ENCODE measurements around the gene AZU1. TPM values are rescaled to one million over a fixed set of nuclear protein-coding genes. Genes with fewer than 3 reads are reported as not detected.
A peak's percentile ranks its signal among the peaks of the same experiment; 100 is the strongest.

Gene AZU1
- total and polyA plus RNA-seq, 2 of the 8 experiments (the other 6 are each of a cell fraction or from before 2014, with no cell fraction given): 0.80 to 1.3 TPM

GRCh38 chr19:781800-782184 lies 45.8 kb upstream of the AZU1 start:
- Histone ChIP-seq H3K27ac (ENCODE audit: low read depth, low read length) (peak overlapping the region; percentile 76; the same call in 1 of the 2 replicates), H3K56ac (replicated peaks; ENCODE audit: insufficient read length, low read depth, low read length) (no peak overlapping the region), H2BK5ac (ENCODE audit: low read depth, low read length) (peak overlapping the region; percentile 89), H2BK20ac (ENCODE audit: low read length) (peak overlapping the region; percentile 16), H4K8ac (ENCODE audit: extremely low read depth, insufficient read depth, low read length) (peak overlapping the region; percentile 94; the same call in 1 of the 2 replicates), H3K23ac (ENCODE audit: insufficient read length) (no peak overlapping the region), H2BK15ac (ENCODE audit: low read length) (no peak overlapping the region), H3K27me3 (replicated peaks in 1 of 4; ENCODE audit: control insufficient read depth in 3 of 4, extremely low read depth in 1 of 4, insufficient read depth in 3 of 4, low read length in 3 of 4) (no peaks in the 10 kb centered on the region), H2BK12ac (ENCODE audit: low read depth, low read length) (peak overlapping the region; percentile 95), H3K79me1 (ENCODE audit: low read depth, low read length) (no peaks in the 10 kb centered on the region; the same call in 1 of the 2 replicates), H3K79me2 (ENCODE audit: control insufficient read depth in 1 of 2, insufficient read depth in 2 of 2, low read length in 2 of 2) (peaks cover 0 to 2% of the 10 kb centered on the region in 2 experiments; a peak in 2 of 4 replicates), H3K23me2 (ENCODE audit: low read depth, low read length) (no peaks in the 10 kb centered on the region), H3K4me1 (replicated peaks in 1 of 4; ENCODE audit: control insufficient read depth in 3 of 4, insufficient read depth in 4 of 4, low read length in 3 of 4) (peaks cover 7 to 16% (median 12%) of the 10 kb centered on the region in 4 experiments), H2AFZ (ENCODE audit: low read length) (no peak overlapping the region), H3K4me3 (ENCODE audit: extremely low read depth in 1 of 4, insufficient read depth in 2 of 4, low read depth in 3 of 4, low read length in 4 of 4) (peak overlapping the region in 2 of 4 experiments; percentile 37 to 53; a peak in 5 of 8 replicates), H3K4ac (replicated peaks; ENCODE audit: insufficient read length, low read depth, low read length) (peak overlapping the region; percentile 82), H2AK5ac (ENCODE audit: low read depth, low read length) (peak overlapping the region; percentile 82; the same call in 1 of the 2 replicates), H3K36me3 (ENCODE audit: control insufficient read depth in 2 of 4, insufficient read depth in 4 of 4, low read length in 3 of 4) (no peaks in the 10 kb centered on the region), H3K4me2 (ENCODE audit: insufficient read depth in 1 of 2, low read depth in 2 of 2, low read length in 2 of 2) (peak overlapping the region; percentile 56 to 67), H3K9me3 (ENCODE audit: insufficient read depth in 2 of 2, low read depth in 1 of 2, low read length in 1 of 2) (no peaks in the 10 kb centered on the region), H3K14ac (ENCODE audit: insufficient read length) (no peak overlapping the region), H2BK120ac (replicated peaks; ENCODE audit: low read depth, low read length) (peak overlapping the region; percentile 97), H4K20me1 (replicated peaks in 1 of 2; ENCODE audit: control insufficient read depth in 1 of 2, insufficient read depth in 2 of 2, low read length in 2 of 2) (no peaks in the 10 kb centered on the region), H3K18ac (ENCODE audit: extremely low read depth, low read length) (peak overlapping the region; percentile 79), H4K5ac (ENCODE audit: insufficient read length, low read depth, low read length) (peak overlapping the region; percentile 51), H3K9ac (replicated peaks in 1 of 4; ENCODE audit: extremely low read depth in 1 of 4, low read depth in 3 of 4, low read length in 3 of 4) (peak overlapping the region in 1 of 4 experiments; percentile 62; a peak in 2 of 7 replicates), H4K91ac (replicated peaks; ENCODE audit: insufficient read length, low read length) (peak overlapping the region; percentile 89)
- ChIA-PET CTCF (ENCODE audit: partially characterized antibody) (interaction anchor here (0.6 to 2.5 kb wide), 4 partner anchors 9 to 1138 kb away, joined by 3 to 10 read pairs (median 4); no protein-coding TSS in a partner anchor), POLR2A (ENCODE audit: partially characterized antibody) (interaction anchor here (0.6 to 9.0 kb wide), 14 partner anchors 8 to 1646 kb away, joined by 3 to 61 read pairs (median 6); partner anchors contain the start of genes CFD, CNN2 and PTBP1)
- DNase-seq (ENCODE audit: low read depth in 1 of 2, low spot score in 2 of 2) (no peak), FAIRE-seq (no peak)
- whole genome bisulfite sequencing, 2 experiments (ENCODE audit: extremely low coverage in 1 of 2, insufficient coverage in 1 of 2, insufficient read length in 1 of 2, insufficient replicate concordance in 2 of 2, low coverage in 1 of 2, low lambda C conversion rate in 2 of 2, missing lambda C conversion rate in 1 of 2): 82% methylated on average over 17 of the region's 19 CpGs; no CpG with 5 or more reads in 1 of the 2 experiments
- TF ChIP-seq SAP30 (IDR thresholded peaks at IDR 0.05; ENCODE audit: insufficient read depth, insufficient replicate concordance, low read length): peak; percentile 11
- no peak for TF ChIP-seq SRF (IDR thresholded peaks at IDR 0.05; ENCODE audit: low read depth, low read length)
